Naive B cell (primary cell): ENCODE results near the gene ZBTB20. TPM values are rescaled to one million over a fixed set of nuclear protein-coding genes. Genes with fewer than 3 reads are reported as not detected.
A peak's percentile ranks its signal among the peaks of the same experiment; 100 is the strongest.
"Not testable (repeated sequence)": the region's sequence is repeated elsewhere in the genome, so short reads cannot be mapped to it uniquely, and the experiment has no call there.

Source experiments
- ATAC-seq, 2 donors: fragments of 150-1000 bp; cut with Tn5 transposase; 2 replicates each; pipeline ENCODE4 v1.10.0; 2021; ENCODE audit warnings: low read depth in 2 of 2, mild to moderate bottlenecking in 2 of 2, moderate library complexity in 2 of 2
- DNase-seq: peaks from one replicate; pipeline ENCODE4 v3.0.0; 2022
- H3K27ac Mint-ChIP-seq, 6 donors: one replicate each; pipeline ENCODE4 v1.8.0; 2020 to 2022; ENCODE audit warnings: mild to moderate bottlenecking in 6 of 6, mixed read lengths in 6 of 6, moderate library complexity in 5 of 6, inconsistent platforms in 2 of 6
- H3K27me3 Mint-ChIP-seq, 3 donors: one replicate each; pipeline ENCODE4 v1.8.0; 2021 to 2022; ENCODE audit warnings: mixed read lengths in 3 of 3, mild to moderate bottlenecking in 1 of 3
- H3K36me3 Mint-ChIP-seq, 2 donors: one replicate each; pipeline ENCODE4 v1.8.0; 2020 to 2022; ENCODE audit warnings: mixed read lengths in 2 of 2, inconsistent platforms in 1 of 2, mild to moderate bottlenecking in 1 of 2
- H3K4me1 Mint-ChIP-seq, 3 donors: one replicate each; pipeline ENCODE4 v1.8.0; 2020 to 2022; ENCODE audit warnings: mixed read lengths in 3 of 3, inconsistent platforms in 1 of 3, mild to moderate bottlenecking in 1 of 3, moderate library complexity in 1 of 3
- H3K4me3 Mint-ChIP-seq, 8 donors: one replicate each; pipeline ENCODE4 v1.8.0; 2020 to 2022; ENCODE audit warnings: mild to moderate bottlenecking in 8 of 8, mixed read lengths in 8 of 8, moderate library complexity in 8 of 8, inconsistent platforms in 2 of 8
- H3K9me3 Mint-ChIP-seq, 7 donors: one replicate each; pipeline ENCODE4 v1.8.0; 2020 to 2022; ENCODE audit warnings: mixed read lengths in 7 of 7, mild to moderate bottlenecking in 5 of 7, inconsistent platforms in 2 of 7, moderate library complexity in 1 of 7
- polyA plus RNA-seq, 6 donors: library from polyadenylated mRNA; unstranded; fragments of 300-500 nt; fragmentation: Illumina TruSeq; gene quantifications; one replicate each; pipeline ENCODE4 v1.2.3, GENCODE V29; 2021; ENCODE audit warnings: low read depth in 6 of 6

The ZBTB20 gene
- 10 to 100 TPM; 20.4 to 38.5 (median 34.6) TPM for polyA plus RNA-seq

GRCh38 chr3:115146418-115147328, at the start of gene ZBTB20:
Gene ZBTB20, minus strand, starts transcription at chr3:115147288.
- peak within 1 kb of the TSS; percentile 82 to 100 (median 97) for H3K4me3 Mint-ChIP-seq
- peaks cover 12 to 33% (median 20%) of the 10 kb centered on the region in 3 donors for H3K4me1 Mint-ChIP-seq
- peaks cover 0 to 7% (median 4%) of the 10 kb centered on the region in 7 donors for H3K9me3 Mint-ChIP-seq
- ATAC-seq, result peak; percentile 17 to 22
- DNase-seq, result peak; percentile 60
- peaks cover 0 to 9% of the 10 kb centered on the region in 2 donors for H3K36me3 Mint-ChIP-seq
- H3K27me3 Mint-ChIP-seq, result no peaks in the 10 kb centered on the region
- peak within 1 kb of the TSS; percentile 95 to 100 (median 100) for H3K27ac Mint-ChIP-seq

- peaks cover 0 to 13% (median 5%) of the 10 kb centered on the region in 3 donors for H3K27me3 Mint-ChIP-seq
- H3K4me3 Mint-ChIP-seq, result no peak overlapping the region
- peaks cover 0 to 9% of the 10 kb centered on the region in 2 donors for H3K36me3 Mint-ChIP-seq
- H3K9me3 Mint-ChIP-seq, result peaks cover 4 to 21% (median 7%) of the 10 kb centered on the region in 7 donors
- ATAC-seq (no peak), DNase-seq (no peak)
- H3K27ac Mint-ChIP-seq, result no peak overlapping the region
- no peaks in the 10 kb centered on the region for H3K4me1 Mint-ChIP-seq
Measured at GRCh38 chr3:115194476-115194875, 47.4 kb upstream of the ZBTB20 start.

- no peak for ATAC-seq
Measured at GRCh38 chr3:115190747-115191146, 43.7 kb upstream of the ZBTB20 start.

GRCh38 chr3:115187149-115187757, 40.2 kb upstream of the ZBTB20 start:
- ATAC-seq (peak; percentile 99 to 100), DNase-seq (peak; percentile 53)
- Mint-ChIP-seq H3K27me3 (no peaks in the 10 kb centered on the region), H3K36me3 (peaks cover 0 to under 1% of the 10 kb centered on the region in 2 donors), H3K4me1 (peaks cover 9 to 25% (median 15%) of the 10 kb centered on the region in 3 donors), H3K9me3 (peaks cover 2 to 23% (median 4%) of the 10 kb centered on the region in 7 donors), H3K4me3 (peak overlapping the region; percentile 74 to 92 (median 82)), H3K27ac (peak overlapping the region; percentile 88 to 93 (median 92))

More at GRCh38 chr3:115190747-115191146, 43.7 kb upstream of the ZBTB20 start:
- peak overlapping the region in 1 of 6 donors; percentile 63 for H3K27ac Mint-ChIP-seq
- H3K4me3 Mint-ChIP-seq, result no peak overlapping the region
- H3K36me3 Mint-ChIP-seq, result peaks cover 0 to 9% of the 10 kb centered on the region in 2 donors
- no peak for DNase-seq
- H3K4me1 Mint-ChIP-seq, result peaks cover 9 to 20% (median 15%) of the 10 kb centered on the region in 3 donors
- peaks cover 4 to 24% (median 5%) of the 10 kb centered on the region in 7 donors for H3K9me3 Mint-ChIP-seq
- H3K27me3 Mint-ChIP-seq, result no peaks in the 10 kb centered on the region

GRCh38 chr3:115186351-115187148, 39.5 kb upstream of the ZBTB20 start:
- ATAC-seq, result no peak
- Mint-ChIP-seq H3K36me3 (peaks cover 0 to 6% of the 10 kb centered on the region in 2 donors), H3K9me3 (peaks cover 4 to 16% (median 4%) of the 10 kb centered on the region in 7 donors), H3K27me3 (peaks cover 0 to 3% (median 2%) of the 10 kb centered on the region in 3 donors), H3K4me3 (peak overlapping the region; percentile 74 to 92 (median 82)), H3K27ac (peak overlapping the region; percentile 88 to 93 (median 92)), H3K4me1 (peaks cover 9 to 25% (median 15%) of the 10 kb centered on the region in 3 donors)
- DNase-seq, result no peak

GRCh38 chr3:115184859-115185572, 37.9 kb upstream of the ZBTB20 start:
- H3K27me3 Mint-ChIP-seq, ATAC-seq, H3K4me3 Mint-ChIP-seq, H3K9me3 Mint-ChIP-seq, DNase-seq, H3K27ac Mint-ChIP-seq, H3K36me3 Mint-ChIP-seq: not testable (repeated sequence)
- H3K4me1 Mint-ChIP-seq, result peaks cover 9 to 25% (median 15%) of the 10 kb centered on the region in 3 donors

- ATAC-seq, DNase-seq, H3K27ac Mint-ChIP-seq, H3K36me3 Mint-ChIP-seq, H3K4me3 Mint-ChIP-seq, H3K4me1 Mint-ChIP-seq: not testable (repeated sequence)
- Mint-ChIP-seq H3K9me3 (peaks cover 0 to 17% (median 6%) of the 10 kb centered on the region in 7 donors), H3K27me3 (peaks cover 0 to 25% (median 19%) of the 10 kb centered on the region in 3 donors)
Measured at GRCh38 chr3:115178930-115179329, 31.8 kb upstream of the ZBTB20 start.

GRCh38 chr3:115169808-115170207, 22.7 kb upstream of the ZBTB20 start:
- H3K4me3 Mint-ChIP-seq, result no peak overlapping the region
- no peaks in the 10 kb centered on the region for H3K36me3 Mint-ChIP-seq
- DNase-seq, result no peak
- peaks cover 0 to 2% (median 0%) of the 10 kb centered on the region in 7 donors for H3K9me3 Mint-ChIP-seq
- no peak for ATAC-seq
- no peaks in the 10 kb centered on the region for H3K4me1 Mint-ChIP-seq
- H3K27me3 Mint-ChIP-seq, result no peaks in the 10 kb centered on the region
- no peak overlapping the region for H3K27ac Mint-ChIP-seq

- H3K27ac Mint-ChIP-seq, result no peak overlapping the region
- H3K4me1 Mint-ChIP-seq, result peaks cover 0 to 9% (median 5%) of the 10 kb centered on the region in 3 donors
- H3K27me3 Mint-ChIP-seq, result no peaks in the 10 kb centered on the region
- ATAC-seq (no peak), DNase-seq (no peak)
- no peak overlapping the region for H3K4me3 Mint-ChIP-seq
- H3K9me3 Mint-ChIP-seq, result no peaks in the 10 kb centered on the region
- no peaks in the 10 kb centered on the region for H3K36me3 Mint-ChIP-seq
Measured at GRCh38 chr3:115165701-115166100, 18.6 kb upstream of the ZBTB20 start.

GRCh38 chr3:115165266-115165665, 18.2 kb upstream of the ZBTB20 start:
- no peaks in the 10 kb centered on the region for H3K9me3 Mint-ChIP-seq

GRCh38 chr3:115164374-115165221, 17.5 kb upstream of the ZBTB20 start:
- Mint-ChIP-seq H3K27ac (peak overlapping the region in 1 of 6 donors; percentile 61), H3K36me3 (no peaks in the 10 kb centered on the region), H3K4me1 (peaks cover 0 to 9% (median 5%) of the 10 kb centered on the region in 3 donors), H3K27me3 (no peaks in the 10 kb centered on the region), H3K9me3 (no peaks in the 10 kb centered on the region), H3K4me3 (no peak overlapping the region)
- no peak for ATAC-seq
- DNase-seq, result no peak

More at GRCh38 chr3:115165266-115165665, 18.2 kb upstream of the ZBTB20 start:
- H3K4me3 Mint-ChIP-seq, result no peak overlapping the region
- no peaks in the 10 kb centered on the region for H3K27me3 Mint-ChIP-seq
- H3K4me1 Mint-ChIP-seq, result peaks cover 0 to 9% (median 5%) of the 10 kb centered on the region in 3 donors
- H3K27ac Mint-ChIP-seq, result peak overlapping the region in 1 of 6 donors; percentile 61
- no peaks in the 10 kb centered on the region for H3K36me3 Mint-ChIP-seq
- ATAC-seq, result peak; percentile 30 to 37
- DNase-seq, result no peak
